Stimulated activated CD8-positive, alpha-beta memory T cell treated with anti-CD3 and anti-CD28 coated beads, Interleukin-12 subunit alpha, Interleukin-12 subunit beta, amount 100 ng/mL, for 4 hours (primary cell): ENCODE results near the gene PSMC5.
"Not testable (repeated sequence)": the region's sequence is repeated elsewhere in the genome, so short reads cannot be mapped to it uniquely, and the experiment has no call there.

Source experiments
- DNase-seq: peaks from one replicate; pipeline ENCODE4 v3.0.0-alpha.2; 2020; ENCODE audit warnings: low read depth

Gene PSMC5

GRCh38 chr17:63840591-63841349 lies 13.5 kb downstream of the PSMC5 start:
- DNase-seq, result no peak

GRCh38 chr17:63841350-63842172 lies 14.3 kb downstream of the PSMC5 start:
- DNase-seq, result no peak

- peak; percentile 27 for DNase-seq
These were observed 14.9 kb downstream of the PSMC5 start for GRCh38 chr17:63842173-63842539.

GRCh38 chr17:63842540-63843386 lies 15.5 kb downstream of the PSMC5 start, which contains the start of gene SMARCD2:
TSS of gene SMARCD2 (minus strand) at chr17:63842685. CDS start at chr17:63842674, 11 bp downstream.
- peak; percentile 99 for DNase-seq

GRCh38 chr17:63843387-63843888 lies 16.2 kb downstream of the PSMC5 start:
- DNase-seq, result not testable (repeated sequence)

- no peak for DNase-seq
These were observed 16.9 kb downstream of the PSMC5 start for GRCh38 chr17:63843910-63844677.

- no peak for DNase-seq
These were observed 18.3 kb downstream of the PSMC5 start for GRCh38 chr17:63845509-63845908.

GRCh38 chr17:63847525-63848249 lies 20.5 kb downstream of the PSMC5 start:
- DNase-seq, result no peak

GRCh38 chr17:63848834-63849689 lies 21.8 kb downstream of the PSMC5 start:
- DNase-seq, result peak; percentile 90

- DNase-seq, result no peak
These were observed 23.2 kb downstream of the PSMC5 start for GRCh38 chr17:63850401-63850800.

GRCh38 chr17:63853260-63853659 lies 26.0 kb downstream of the PSMC5 start:
- no peak for DNase-seq

GRCh38 chr17:63854709-63855108 lies 27.5 kb downstream of the PSMC5 start:
- DNase-seq, result no peak

- no peak for DNase-seq
These were observed 28.0 kb downstream of the PSMC5 start for GRCh38 chr17:63855185-63855584.

- not testable (repeated sequence) for DNase-seq
These were observed 29.2 kb downstream of the PSMC5 start for GRCh38 chr17:63856425-63856824.

- no peak for DNase-seq
These were observed 32.0 kb downstream of the PSMC5 start for GRCh38 chr17:63859257-63859656.

- DNase-seq, result not testable (repeated sequence)
These were observed 39.4 kb downstream of the PSMC5 start for GRCh38 chr17:63866625-63867024.

- not testable (repeated sequence) for DNase-seq
These were observed 42.5 kb downstream of the PSMC5 start for GRCh38 chr17:63869491-63870291.

- DNase-seq, result not testable (repeated sequence)
These were observed 43.0 kb downstream of the PSMC5 start for GRCh38 chr17:63870292-63870665.
